Progenitor cell of endocrine pancreas (in vitro differentiated cells): ENCODE results near the gene KCNIP1. TPM values are rescaled to one million over a fixed set of nuclear protein-coding genes. Genes with fewer than 3 reads are reported as not detected.
A peak's percentile ranks its signal among the peaks of the same experiment; 100 is the strongest.

ENCODE experiments used
- DNase-seq: peaks from one replicate; pipeline ENCODE4 v3.0.0; 2021; ENCODE audit warnings: low spot score; ENCODE audit not compliant: unreplicated experiment
- H3K27ac Mint-ChIP-seq: 2 replicates; pipeline ENCODE4 v1.8.0; 2021; ENCODE audit warnings: mild to moderate bottlenecking, moderate library complexity, mixed read lengths
- H3K27me3 Mint-ChIP-seq: 2 replicates; pipeline ENCODE4 v1.8.0; 2021; ENCODE audit warnings: mixed read lengths
- H3K36me3 Mint-ChIP-seq: 2 replicates; pipeline ENCODE4 v1.8.0; 2022; ENCODE audit warnings: mixed read lengths; ENCODE audit not compliant: insufficient read depth
- H3K4me1 Mint-ChIP-seq: 2 replicates; pipeline ENCODE4 v1.8.0; 2021; ENCODE audit warnings: low read depth, mixed read lengths
- H3K4me3 Mint-ChIP-seq: 2 replicates; pipeline ENCODE4 v1.8.0; 2021; ENCODE audit warnings: low read depth, mild to moderate bottlenecking, moderate library complexity, mixed read lengths
- H3K9me3 Mint-ChIP-seq: 2 replicates; pipeline ENCODE4 v1.8.0; 2021; ENCODE audit warnings: low read depth, mixed read lengths
- CTCF ChIP-seq: fragments of 200-600 bp; sonication (generic); IDR thresholded peaks from one replicate; pipeline ENCODE4 v1.5.0; 2021; ENCODE audit warnings: antibody characterized with exemption, mild to moderate bottlenecking; ENCODE audit not compliant: unreplicated experiment
- total RNA-seq: library from RNA; stranded (reverse); gene quantifications from 2 replicates; pipeline ENCODE4 v1.2.1, GENCODE V29; 2021

Gene KCNIP1
- total RNA-seq, 1 donor from 2014 or later = 18.2 TPM

GRCh38 chr5:170534941-170535340, 31.1 kb downstream of the KCNIP1 start:
- no peak for TF ChIP-seq CTCF
- no peak for DNase-seq
- H3K4me3 Mint-ChIP-seq = no peak overlapping the region
- H3K36me3 Mint-ChIP-seq = no peaks in the 10 kb centered on the region
- H3K4me1 Mint-ChIP-seq = peaks cover 60% of the 10 kb centered on the region
- H3K27ac Mint-ChIP-seq = no peak overlapping the region
- H3K9me3 Mint-ChIP-seq = no peaks in the 10 kb centered on the region
- H3K27me3 Mint-ChIP-seq = no peaks in the 10 kb centered on the region

- no peak for DNase-seq
- TF ChIP-seq CTCF = no peak
- no peaks in the 10 kb centered on the region for H3K36me3 Mint-ChIP-seq
- H3K4me3 Mint-ChIP-seq = peak overlapping the region; percentile 50
- H3K27me3 Mint-ChIP-seq = no peaks in the 10 kb centered on the region
- peak overlapping the region; percentile 93 for H3K27ac Mint-ChIP-seq
- H3K4me1 Mint-ChIP-seq = peaks cover 62% of the 10 kb centered on the region
- no peaks in the 10 kb centered on the region for H3K9me3 Mint-ChIP-seq
Observed at GRCh38 chr5:170536525-170536924, 32.7 kb downstream of the KCNIP1 start.

- TF ChIP-seq CTCF = no peak
- H3K4me3 Mint-ChIP-seq = no peak overlapping the region
- no peaks in the 10 kb centered on the region for H3K9me3 Mint-ChIP-seq
- H3K4me1 Mint-ChIP-seq = peaks cover 64% of the 10 kb centered on the region
- DNase-seq = no peak
- no peak overlapping the region for H3K27ac Mint-ChIP-seq
- no peaks in the 10 kb centered on the region for H3K27me3 Mint-ChIP-seq
- no peaks in the 10 kb centered on the region for H3K36me3 Mint-ChIP-seq
Observed at GRCh38 chr5:170537451-170538095, 33.8 kb downstream of the KCNIP1 start.

- Mint-ChIP-seq H3K36me3 (no peaks in the 10 kb centered on the region), H3K27ac (no peak overlapping the region), H3K4me1 (peaks cover 63% of the 10 kb centered on the region), H3K27me3 (no peaks in the 10 kb centered on the region), H3K4me3 (no peak overlapping the region), H3K9me3 (no peaks in the 10 kb centered on the region)
- DNase-seq = no peak
- TF ChIP-seq CTCF = no peak
Observed at GRCh38 chr5:170538096-170538465, 34.3 kb downstream of the KCNIP1 start.

GRCh38 chr5:170538696-170539586, 35.1 kb downstream of the KCNIP1 start:
- H3K27me3 Mint-ChIP-seq = no peaks in the 10 kb centered on the region
- no peak overlapping the region for H3K27ac Mint-ChIP-seq
- H3K4me1 Mint-ChIP-seq = peaks cover 67% of the 10 kb centered on the region
- peaks cover 2% of the 10 kb centered on the region for H3K9me3 Mint-ChIP-seq
- no peak for TF ChIP-seq CTCF
- peaks cover 3% of the 10 kb centered on the region for H3K36me3 Mint-ChIP-seq
- H3K4me3 Mint-ChIP-seq = no peak overlapping the region
- no peak for DNase-seq
